ENCODE measurements around the gene TMOD1. TPM values are rescaled to one million over a fixed set of nuclear protein-coding genes. Genes with fewer than 3 reads are reported as not detected.

Gene TMOD1
- total RNA-seq, 2 donors from 2014 or later = 7.0 to 8.0 TPM

- H3K27me3 ChIP-seq (replicated peaks; ENCODE audit: insufficient read depth) = no peaks in the 10 kb centered on the region
- H3K4me3 ChIP-seq = no peak overlapping the region
- DNase-seq (ENCODE audit: low spot score) = no peak
- 96% methylated on average over 5 of the region's 5 CpGs for WGBS
- intact Hi-C loops (cut with DNase I) = no loop called here
- no peak overlapping the region for H3K27ac ChIP-seq
- H3K4me1 ChIP-seq (replicated peaks) = no peaks in the 10 kb centered on the region
- no peaks in the 10 kb centered on the region for H3K9me3 ChIP-seq
- H3K36me3 ChIP-seq = no peaks in the 10 kb centered on the region
- no peak for TF ChIP-seq CTCF (IDR thresholded peaks at IDR 0.05)
- no peak for TF ChIP-seq POLR2A (IDR thresholded peaks at IDR 0.05)
- no peak for TF ChIP-seq POLR2AphosphoS5 (IDR thresholded peaks at IDR 0.05)
These were observed 146.5 kb downstream of the TMOD1 start for GRCh38 chr9:97647996-97648395.

Other genes starting within 250 kb of the TMOD1 start
- 10 to 100 TPM in 1 of 2 donors, 1 to 10 TPM in 1; 1.6 to 22.8 TPM for gene CCDC180, start 194.0 kb upstream of the TMOD1 start, total RNA-seq
- gene TDRD7, start 89.6 kb upstream of the TMOD1 start, total RNA-seq = 10 to 100 TPM in 1 of 2 donors, 1 to 10 TPM in 1; 9.3 to 18.0 TPM
- 10 to 100 TPM; 14.6 to 24.5 TPM for gene TSTD2, start 131.7 kb downstream of the TMOD1 start, total RNA-seq
- gene NCBP1, start 132.2 kb downstream of the TMOD1 start, total RNA-seq = 10 to 100 TPM; 18.1 to 18.3 TPM
- gene XPA, start 195.7 kb downstream of the TMOD1 start, total RNA-seq = 10 to 100 TPM; 11.9 to 13.3 TPM